K562 (cell line): Measurements from ENCODE around the gene KMT2C. TPM values are rescaled to one million over a fixed set of nuclear protein-coding genes. Genes with fewer than 3 reads are reported as not detected.

ENCODE experiments used
- ATAC-seq: fragments of 200-7000 bp; cut with Tn5 transposase; 3 replicates; pipeline ENCODE4 v1.9.1; 2020; ENCODE audit warnings: moderate library complexity
- BruUV-seq: library from RNA; stranded (reverse); fragments of 400-500 nt; replicated peaks from 2 replicates; lab custom pipeline; 2021; lab: Mats Ljungman, UMichigan
- CTCF ChIA-PET: fragments of 300-600 bp; formaldehyde crosslinking; extraction: SDS; loops from one replicate; lab custom pipeline; 2021; ENCODE audit warnings: low intra/inter-chr PET ratio; lab: Yijun Ruan, JAX
- POLR2A ChIA-PET: fragments of 300-600, 350-650 bp; sonication (Branson Sonifier 250); formaldehyde crosslinking; extraction: SDS; loops from one replicate; lab custom pipeline; 2021; ENCODE audit warnings: antibody characterized with exemption, inconsistent platforms; lab: Yijun Ruan, JAX
- DNase-seq, 4 experiments: peaks; one replicate each; pipeline versions ENCODE4 v3.0.0 to v3.0.0-alpha.2; 2011 to 2018; ENCODE audit warnings: low spot score in 3 of 4, mixed read lengths in 3 of 4; ENCODE audit errors: extremely low read depth in 1 of 4
- FAIRE-seq: peaks from 2 replicates; lab custom pipeline; 2011; peaks lifted over from hg19 to GRCh38; lab: Jason Lieb, UNC
- H2AFZ ChIP-seq: 2 replicates; pipeline ENCODE4 v1.6.0; 2011; ENCODE audit warnings: low read depth, low read length, control low read depth, inconsistent platforms
- H3K27ac ChIP-seq: fragments of 200-600 bp; 3 replicates; pipeline ENCODE4 v1.8.0; 2011; ENCODE audit warnings: low read depth, mild to moderate bottlenecking, control low read depth, inconsistent platforms, low read length, moderate library complexity, mixed read lengths; ENCODE audit errors: extremely low read depth
- H3K27me3 ChIP-seq, 2 experiments: fragments of 300-600 bp in 1 of 2; 2 replicates in 1 of 2; 3 replicates in 1 of 2; pipeline versions ENCODE4 v1.6.0 to v1.8.0; 2011; ENCODE audit warnings: inconsistent platforms in 2 of 2, low read length in 2 of 2, mild to moderate bottlenecking in 1 of 2, mixed read lengths in 1 of 2, moderate library complexity in 1 of 2; ENCODE audit not compliant: control insufficient read depth in 2 of 2, insufficient read depth in 2 of 2
- H3K36me3 ChIP-seq: fragments of 300-600 bp; 3 replicates; pipeline ENCODE4 v1.8.0; 2011; ENCODE audit warnings: mild to moderate bottlenecking, low read length, inconsistent platforms; ENCODE audit not compliant: control insufficient read depth, insufficient read depth
- H3K4me1 ChIP-seq, 2 experiments: fragments of 200-600 bp in 1 of 2; replicated peaks in 1 of 2; 2 replicates in 1 of 2; 3 replicates in 1 of 2; pipeline versions ENCODE4 v1.5.1 to v1.8.0; 2011; ENCODE audit warnings: inconsistent platforms in 2 of 2, low read length in 2 of 2, mild to moderate bottlenecking in 1 of 2, mixed read lengths in 1 of 2, moderate library complexity in 1 of 2; ENCODE audit not compliant: control insufficient read depth in 2 of 2, insufficient read depth in 2 of 2
- H3K4me2 ChIP-seq: 2 replicates; pipeline ENCODE4 v1.6.1; 2011; ENCODE audit warnings: low read length, control low read depth, inconsistent platforms, mixed read lengths; ENCODE audit not compliant: insufficient read depth
- H3K4me3 ChIP-seq: fragments of 200-600 bp; sonication (generic), shearing (Covaris generic); 2 replicates; pipeline ENCODE4 v1.5.1; 2016; ENCODE audit warnings: control low read depth, inconsistent platforms
- H3K79me2 ChIP-seq: fragments of 200-600 bp; 3 replicates; pipeline ENCODE4 v1.8.0; 2011; ENCODE audit warnings: low read length, inconsistent platforms; ENCODE audit not compliant: control insufficient read depth, insufficient read depth
- H3K9ac ChIP-seq, 2 experiments: 2 replicates each; pipeline versions ENCODE4 v1.6.0 to v1.6.1; 2011; ENCODE audit warnings: low read depth in 2 of 2, low read length in 2 of 2, control low read depth in 1 of 2, inconsistent platforms in 1 of 2, mild to moderate bottlenecking in 1 of 2, mixed read lengths in 1 of 2; ENCODE audit not compliant: insufficient read depth in 1 of 2
- H3K9me1 ChIP-seq: one replicate; pipeline ENCODE4 v1.6.0; 2011; ENCODE audit warnings: inconsistent platforms, mild to moderate bottlenecking, low read length, moderate library complexity; ENCODE audit not compliant: control insufficient read depth, insufficient read depth
- H3K9me3 ChIP-seq: replicated peaks from 2 replicates; pipeline ENCODE4 v1.5.1; 2011; ENCODE audit warnings: low read depth, low read length, inconsistent platforms; ENCODE audit not compliant: control insufficient read depth, insufficient read depth
- H4K20me1 ChIP-seq: replicated peaks from 2 replicates; pipeline ENCODE4 v1.6.1; 2011; ENCODE audit warnings: low read length, inconsistent platforms, mixed read lengths; ENCODE audit not compliant: control insufficient read depth, insufficient read depth
- CBX3 ChIP-seq, 2 experiments: IDR thresholded peaks; 1 replicate in 1 of 2; 2 replicates in 1 of 2; pipeline ENCODE4 v1.6.1; 2012; ENCODE audit warnings: inconsistent platforms in 2 of 2, low read length in 2 of 2, borderline replicate concordance in 1 of 2, control low read depth in 1 of 2
- E2F4 ChIP-seq: sonication (generic); formaldehyde crosslinking; IDR thresholded peaks from 2 replicates; pipeline ENCODE4 v1.8.0; 2022; ENCODE audit warnings: mild to moderate bottlenecking, low read depth, missing genetic modification reagents
- FOXP1 ChIP-seq: sonication (generic); formaldehyde crosslinking; IDR thresholded peaks from 2 replicates; pipeline ENCODE4 v1.8.0; 2022; ENCODE audit warnings: mild to moderate bottlenecking, missing genetic modification reagents
- OTX1 ChIP-seq: fragments of 450-650 bp; formaldehyde crosslinking; IDR thresholded peaks from 2 replicates; pipeline ENCODE4 v1.4.0; 2022; ENCODE audit warnings: mild to moderate bottlenecking
- SREBF2 ChIP-seq: sonication (generic); formaldehyde crosslinking; IDR thresholded peaks from 2 replicates; pipeline ENCODE4 v1.4.0; 2020; ENCODE audit warnings: mild to moderate bottlenecking, missing genetic modification reagents
- SRSF9 ChIP-seq: fragments of 200-400 bp; formaldehyde crosslinking; IDR thresholded peaks from 2 replicates; pipeline ENCODE4 v1.6.1; 2017; ENCODE audit warnings: low read depth, low read length, borderline replicate concordance
- ZBTB1 ChIP-seq: sonication (generic); formaldehyde crosslinking; IDR thresholded peaks from 2 replicates; pipeline ENCODE4 v1.8.1; 2023; ENCODE audit warnings: missing genetic modification reagents, low read depth, mild to moderate bottlenecking, borderline replicate concordance
- WGBS: fragments of 100-300 bp; shearing (Covaris generic); methylation state at CpG from one replicate; pipeline ENCODE4 v1.1.6; 2016; ENCODE audit warnings: low coverage, mixed read lengths; ENCODE audit not compliant: insufficient coverage; ENCODE audit errors: missing lambda C conversion rate; 5-methylcytosine and 5-hydroxymethylcytosine counted together
- in situ Hi-C: fragments of 300-500 bp; cut with MboI; formaldehyde crosslinking; loops from 4 replicates; pipeline ENCODE4 v1.15.0; 2018; ENCODE audit warnings: inconsistent platforms, mixed read lengths
- intact Hi-C: fragments of 100-400 bp; cut with micrococcal nuclease; formaldehyde crosslinking; loops from 2 replicates; pipeline ENCODE4 v1.14.2; 2022
- polyA plus RNA-seq, 8 experiments: library from polyadenylated mRNA; depleted of rRNA in 4 of 8; stranded (reverse) in 5 of 8; unstranded in 3 of 8; fragments of >200 nt; fragmentation: Nextera tagmentation in 2 of 8; fragmentation: Illumina TruSeq in 1 of 8; extraction: Ambion mirVana in 2 of 8; extraction: Trizol in 1 of 8; gene quantifications; 2 replicates each; pipeline versions ENCODE4 v1.2.1 to v1.2.3, GENCODE V29; 2011 to 2014; ENCODE audit warnings: inconsistent platforms in 1 of 8, missing spikeins in 1 of 8
- total RNA-seq, 7 experiments: library from RNA; depleted of rRNA in 6 of 7; stranded (reverse); fragments of >200 nt in 6 of 7; fragmentation: Illumina TruSeq in 2 of 7; extraction: Trizol in 2 of 7; gene quantifications; 2 replicates each; pipeline versions ENCODE4 v1.2.1 to v1.2.3, GENCODE V29; 2011 to 2021; ENCODE audit warnings: low replicate concordance in 1 of 7

KMT2C gene
- total and polyA plus RNA-seq, 9 of the 15 experiments (the other 6 are each of a cell fraction or from before 2014, with no cell fraction given): 4.9 to 67.8 (median 27.1) TPM

- FAIRE-seq: no peak
- WGBS: 32% methylated on average over 1 of the region's 1 CpG
- Histone ChIP-seq H3K79me2 (peaks cover 99% of the 10 kb centered on the region), H3K9me3 (no peaks in the 10 kb centered on the region), H3K36me3 (no peaks in the 10 kb centered on the region), H3K4me2 (no peak overlapping the region), H3K27ac (no peak overlapping the region), H3K9ac (no peak overlapping the region), H3K4me1 (peaks cover 16 to 19% of the 10 kb centered on the region in 2 experiments), H3K9me1 (peaks cover 5% of the 10 kb centered on the region), H2AFZ (no peak overlapping the region), H3K27me3 (no peaks in the 10 kb centered on the region), H3K4me3 (no peak overlapping the region), H4K20me1 (peaks cover 21% of the 10 kb centered on the region)
- CTCF ChIA-PET: no interaction called here
- POLR2A ChIA-PET: interaction anchor here (0.5 to 1.6 kb wide), 9 partner anchors 8 to 189 kb away, joined by 3 to 5 read pairs (median 3); no protein-coding TSS in a partner anchor
- TF ChIP-seq ZBTB1 (CRISPR knock-in tag) (no peak), SRSF9 (no peak), FOXP1 (CRISPR knock-in tag) (no peak), OTX1 (CRISPR knock-in tag) (no peak), E2F4 (CRISPR knock-in tag) (no peak), CBX3 (IDR thresholded peaks at IDR 0.05; ENCODE audit: borderline replicate concordance in 1 of 2, low read length in 2 of 2) (no peak), SREBF2 (CRISPR knock-in tag) (no peak)
- BruUV-seq: no TSS peak
- intact Hi-C loops (no loop called here), in situ Hi-C loops (no loop called here)
- peak; percentile 49 for ATAC-seq
- DNase-seq: no peak
These were observed 72.0 kb downstream of the KMT2C start for GRCh38 chr7:152363798-152364197.
